ENCODE data around the gene TTC22. TPM values are rescaled to one million over a fixed set of nuclear protein-coding genes. Genes with fewer than 3 reads are reported as not detected.

TTC22 gene
- total RNA-seq, 1 donor from 2014 or later: not detected

- no peak overlapping the region for H3K27ac Mint-ChIP-seq (ENCODE audit: unreplicated experiment)
- H3K4me3 Mint-ChIP-seq (ENCODE audit: unreplicated experiment): no peak overlapping the region
- no peak for TF ChIP-seq CTCF (IDR thresholded peaks at IDR 0.05; ENCODE audit: unreplicated experiment)
- no peaks in the 10 kb centered on the region for H3K4me1 Mint-ChIP-seq (ENCODE audit: unreplicated experiment)
- DNase-seq (ENCODE audit: low spot score): no peak
- H3K27me3 Mint-ChIP-seq (ENCODE audit: unreplicated experiment): peaks cover 6% of the 10 kb centered on the region
- no peaks in the 10 kb centered on the region for H3K9me3 Mint-ChIP-seq (ENCODE audit: unreplicated experiment)
- H3K36me3 Mint-ChIP-seq (ENCODE audit: low read depth, unreplicated experiment): no peaks in the 10 kb centered on the region
Measured at GRCh38 chr1:54837002-54837853, 36.1 kb upstream of the TTC22 start.

GRCh38 chr1:54836594-54836993 lies 35.5 kb upstream of the TTC22 start:
- peaks cover 6% of the 10 kb centered on the region for H3K27me3 Mint-ChIP-seq (ENCODE audit: unreplicated experiment)
- DNase-seq (ENCODE audit: low spot score): no peak
- no peaks in the 10 kb centered on the region for H3K4me1 Mint-ChIP-seq (ENCODE audit: unreplicated experiment)
- TF ChIP-seq CTCF (IDR thresholded peaks at IDR 0.05; ENCODE audit: unreplicated experiment): no peak
- H3K9me3 Mint-ChIP-seq (ENCODE audit: unreplicated experiment): no peaks in the 10 kb centered on the region
- no peak overlapping the region for H3K4me3 Mint-ChIP-seq (ENCODE audit: unreplicated experiment)
- no peak overlapping the region for H3K27ac Mint-ChIP-seq (ENCODE audit: unreplicated experiment)
- no peaks in the 10 kb centered on the region for H3K36me3 Mint-ChIP-seq (ENCODE audit: low read depth, unreplicated experiment)

GRCh38 chr1:54835970-54836369 lies 34.8 kb upstream of the TTC22 start:
- no peak overlapping the region for H3K4me3 Mint-ChIP-seq (ENCODE audit: unreplicated experiment)
- no peak overlapping the region for H3K27ac Mint-ChIP-seq (ENCODE audit: unreplicated experiment)
- H3K27me3 Mint-ChIP-seq (ENCODE audit: unreplicated experiment): peaks cover 6% of the 10 kb centered on the region
- H3K9me3 Mint-ChIP-seq (ENCODE audit: unreplicated experiment): no peaks in the 10 kb centered on the region
- no peaks in the 10 kb centered on the region for H3K4me1 Mint-ChIP-seq (ENCODE audit: unreplicated experiment)
- H3K36me3 Mint-ChIP-seq (ENCODE audit: low read depth, unreplicated experiment): no peaks in the 10 kb centered on the region
- TF ChIP-seq CTCF (IDR thresholded peaks at IDR 0.05; ENCODE audit: unreplicated experiment): no peak
- DNase-seq (ENCODE audit: low spot score): no peak

GRCh38 chr1:54835131-54835898 lies 34.2 kb upstream of the TTC22 start:
- TF ChIP-seq CTCF (IDR thresholded peaks at IDR 0.05; ENCODE audit: unreplicated experiment): no peak
- Mint-ChIP-seq H3K27me3 (ENCODE audit: unreplicated experiment) (peaks cover 6% of the 10 kb centered on the region), H3K4me3 (ENCODE audit: unreplicated experiment) (no peak overlapping the region), H3K4me1 (ENCODE audit: unreplicated experiment) (no peaks in the 10 kb centered on the region), H3K9me3 (ENCODE audit: unreplicated experiment) (no peaks in the 10 kb centered on the region), H3K27ac (ENCODE audit: unreplicated experiment) (no peak overlapping the region), H3K36me3 (ENCODE audit: low read depth, unreplicated experiment) (no peaks in the 10 kb centered on the region)
- DNase-seq (ENCODE audit: low spot score): no peak

All from endothelial cell (in vitro differentiated cells).